ENCODE results near the gene TMBIM4. TPM values are rescaled to one million over a fixed set of nuclear protein-coding genes. Genes with fewer than 3 reads are reported as not detected.

The TMBIM4 gene
- total RNA-seq, 1 experiment from 2014 or later: 51.1 TPM

DNA sequence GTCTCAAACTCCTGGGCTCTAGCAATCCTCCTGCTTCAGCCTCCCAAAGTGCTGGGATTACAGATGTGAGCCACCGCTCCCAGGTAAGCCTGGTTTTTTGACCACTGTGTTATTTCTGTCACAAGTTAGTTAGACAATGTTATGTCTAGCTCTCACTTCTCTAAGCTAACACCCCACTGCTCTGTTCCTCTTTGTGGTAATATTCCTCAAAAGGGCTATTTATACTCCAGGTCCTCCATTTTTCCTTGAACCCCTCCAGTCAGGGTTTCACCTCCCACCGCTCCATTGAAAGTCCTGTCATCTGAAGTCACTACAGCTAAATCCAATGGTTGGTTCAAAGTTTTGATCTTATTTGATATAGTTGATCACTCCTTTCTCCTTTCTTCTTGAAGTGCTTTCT, 24.3 kb upstream of the TMBIM4 start:
- Histone ChIP-seq H4K20me1 (ENCODE audit: insufficient read depth) (no peaks in the 10 kb centered on the region), H3K9me3 (ENCODE audit: control insufficient read depth in 1 of 2, insufficient read depth in 1 of 2, low read depth in 1 of 2, low read length in 2 of 2) (no peaks in the 10 kb centered on the region), H3K4me3 (replicated peaks in 1 of 2; ENCODE audit: low read depth in 1 of 2, low read length in 2 of 2) (no peak overlapping the region), H3K79me2 (ENCODE audit: insufficient read depth, low read length) (no peaks in the 10 kb centered on the region), H3K4me2 (ENCODE audit: low read length) (no peak overlapping the region), H3K9me2 (ENCODE audit: insufficient read depth) (no peaks in the 10 kb centered on the region; the same call in 1 of the 2 replicates), H3K4me1 (ENCODE audit: control insufficient read depth in 1 of 2, insufficient read depth in 2 of 2, low read length in 2 of 2) (no peaks in the 10 kb centered on the region), H3K9ac (ENCODE audit: low read length) (no peak overlapping the region), H2AFZ (ENCODE audit: low read depth, low read length, poor library complexity, severe bottlenecking) (no peak overlapping the region), H3K27me3 (ENCODE audit: insufficient read depth, low read length) (no peaks in the 10 kb centered on the region), H3K36me3 (ENCODE audit: control insufficient read depth in 1 of 2, insufficient read depth in 2 of 2, low read length in 2 of 2) (no peaks in the 10 kb centered on the region), H3K27ac (ENCODE audit: low read depth, low read length) (no peak overlapping the region)
- DNase-seq (ENCODE audit: low read depth, low spot score) (no peak), ATAC-seq (no peak)
- CTCF ChIA-PET: no interaction called here
- RAD21 ChIA-PET (ENCODE audit: low non-redundant PET in 1 of 2, low total read pairs in 2 of 2, uncharacterized antibody in 2 of 2, unreplicated experiment in 2 of 2): no interaction called here
- no TSS peak for BruUV-seq (replicated peaks)
- POLR2A ChIA-PET: no interaction called here
- intact Hi-C loops (cut with micrococcal nuclease): no loop called here
- TF ChIP-seq RAD21 (IDR thresholded peaks at IDR 0.05; ENCODE audit: low read depth) (no peak), FOSL1 (IDR thresholded peaks at IDR 0.05; ENCODE audit: low read depth) (no peak), ATF3 (IDR thresholded peaks at IDR 0.05) (no peak), POLR2AphosphoS5 (IDR thresholded peaks at IDR 0.05; ENCODE audit: low read depth, low read length) (no peak), CBX3 (IDR thresholded peaks at IDR 0.05; ENCODE audit: low read depth) (no peak), EZH2phosphoT487 (IDR thresholded peaks at IDR 0.05; ENCODE audit: borderline replicate concordance) (no peak), CTCF (IDR thresholded peaks at IDR 0.05 in 2 of 3, conservative IDR thresholded peaks at IDR 0.05 in 1 of 3; ENCODE audit: borderline replicate concordance in 1 of 3, insufficient read depth in 1 of 3, low read depth in 2 of 3, low read length in 2 of 3) (no peak), EZH2 (IDR thresholded peaks at IDR 0.05) (no peak), EGR1 (IDR thresholded peaks at IDR 0.05; ENCODE audit: low read depth) (no peak), TCF7L2 (IDR thresholded peaks at IDR 0.05; ENCODE audit: borderline replicate concordance, extremely low read depth, insufficient read depth, insufficient read length) (no peak), MAX (IDR thresholded peaks at IDR 0.05) (no peak), SP1 (IDR thresholded peaks at IDR 0.05; ENCODE audit: low read depth) (no peak), POLR2A (IDR thresholded peaks at IDR 0.05; ENCODE audit: borderline replicate concordance, extremely low read depth, insufficient read depth, insufficient read length) (no peak), ZFX (IDR thresholded peaks at IDR 0.05) (no peak), YY1 (IDR thresholded peaks at IDR 0.05; ENCODE audit: extremely low read depth, insufficient replicate concordance, low read depth, low read length) (no peak), SRF (IDR thresholded peaks at IDR 0.05; ENCODE audit: low read depth) (no peak), JUND (IDR thresholded peaks at IDR 0.05) (no peak), CEBPB (IDR thresholded peaks at IDR 0.05; ENCODE audit: low read depth) (no peak)
